Endothelial cell of umbilical vein (primary cell): ENCODE data around the gene MTFR1L.

Source experiments
- CTCF ChIP-seq, 2 donors: IDR thresholded peaks; 1 replicate in 1 of 2; 2 replicates in 1 of 2; pipeline ENCODE4 v1.5.1; 2011; ENCODE audit warnings: low read length in 2 of 2, mild to moderate bottlenecking in 2 of 2, moderate library complexity in 2 of 2, control low read depth in 1 of 2, inconsistent platforms in 1 of 2, low read depth in 1 of 2; ENCODE audit not compliant: insufficient read depth in 1 of 2; ENCODE audit errors: extremely low read depth in 1 of 2
- EZH2 ChIP-seq: IDR thresholded peaks from 2 replicates; pipeline ENCODE4 v1.6.1; 2012; ENCODE audit warnings: borderline replicate concordance, low read depth, mild to moderate bottlenecking, moderate library complexity, low read length, inconsistent platforms; ENCODE audit not compliant: severe bottlenecking
- JUN ChIP-seq: IDR thresholded peaks from 2 replicates; pipeline ENCODE4 v1.6.1; 2011; ENCODE audit warnings: borderline replicate concordance, low read depth; ENCODE audit not compliant: insufficient read length, insufficient read depth
- POLR2A ChIP-seq: IDR thresholded peaks from 2 replicates; pipeline ENCODE4 v1.6.1; 2012; ENCODE audit warnings: low read depth, mild to moderate bottlenecking, control low read depth, low read length
- POLR2AphosphoS5 ChIP-seq: IDR thresholded peaks from 2 replicates; pipeline ENCODE4 v1.6.1; 2012; ENCODE audit warnings: low read depth, mild to moderate bottlenecking, control low read depth, low read length, moderate library complexity; ENCODE audit not compliant: insufficient read depth
- TF ChIP-seq, protein P1 (sequence below): IDR thresholded peaks from 2 replicates; pipeline ENCODE4 v1.6.1; 2011; ENCODE audit not compliant: insufficient read depth, insufficient read length

GRCh38 chr1:25786887-25787759 lies 32.6 kb upstream of the MTFR1L start:
- TF ChIP-seq POLR2A, result no peak
- no peak for TF ChIP-seq POLR2AphosphoS5
- TF ChIP-seq CTCF (IDR thresholded peaks at IDR 0.05; ENCODE audit: extremely low read depth in 1 of 2, insufficient read depth in 1 of 2, low read depth in 1 of 2, low read length in 2 of 2), result no peak
- TF ChIP-seq, protein P1, sequence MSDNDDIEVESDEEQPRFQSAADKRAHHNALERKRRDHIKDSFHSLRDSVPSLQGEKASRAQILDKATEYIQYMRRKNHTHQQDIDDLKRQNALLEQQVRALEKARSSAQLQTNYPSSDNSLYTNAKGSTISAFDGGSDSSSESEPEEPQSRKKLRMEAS, result no peak
- no peak for TF ChIP-seq EZH2
- TF ChIP-seq JUN, result no peak
